ENCODE measurements around the gene SARNP. TPM values are rescaled to one million over a fixed set of nuclear protein-coding genes. Genes with fewer than 3 reads are reported as not detected.
A peak's percentile ranks its signal among the peaks of the same experiment; 100 is the strongest.

SARNP gene
- total RNA-seq, 4 donors from 2014 or later = 50.3 to 90.5 (median 63.3) TPM

DNA sequence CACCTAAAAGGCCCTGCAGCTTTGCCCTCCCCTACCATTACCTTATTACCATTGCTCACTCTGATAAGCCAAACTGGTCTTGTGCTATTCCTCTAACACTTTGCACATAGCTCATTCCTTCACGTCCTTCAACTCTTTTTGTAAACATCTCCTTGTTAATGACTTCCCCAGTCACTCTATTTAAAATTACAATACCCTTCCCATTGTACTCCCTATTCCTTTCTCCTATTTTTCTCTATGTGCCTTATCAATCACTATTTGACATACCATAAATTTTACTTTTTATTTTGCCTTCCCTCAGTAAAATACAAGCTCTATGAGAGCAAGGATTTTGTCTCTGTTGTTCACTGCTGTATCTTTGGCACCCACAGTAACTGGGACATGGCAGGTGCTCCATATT lies 5.4 kb downstream of the SARNP start:
- Histone ChIP-seq H3K4me1 (peaks cover 0 to 65% (median 16%) of the 10 kb centered on the region in 3 donors), H3K9me3 (no peaks in the 10 kb centered on the region), H3K27me3 (no peaks in the 10 kb centered on the region), H3K4me3 (no peak overlapping the region), H3K36me3 (peaks cover 0 to 50% of the 10 kb centered on the region in 2 donors), H3K27ac (no peak overlapping the region)
- ATAC-seq = no peak
- WGBS, 2 donors (ENCODE audit: low coverage in 1 of 2) = 11 to 23% methylated on average over 1 of the region's 1 CpG
- TF ChIP-seq, protein P1, sequence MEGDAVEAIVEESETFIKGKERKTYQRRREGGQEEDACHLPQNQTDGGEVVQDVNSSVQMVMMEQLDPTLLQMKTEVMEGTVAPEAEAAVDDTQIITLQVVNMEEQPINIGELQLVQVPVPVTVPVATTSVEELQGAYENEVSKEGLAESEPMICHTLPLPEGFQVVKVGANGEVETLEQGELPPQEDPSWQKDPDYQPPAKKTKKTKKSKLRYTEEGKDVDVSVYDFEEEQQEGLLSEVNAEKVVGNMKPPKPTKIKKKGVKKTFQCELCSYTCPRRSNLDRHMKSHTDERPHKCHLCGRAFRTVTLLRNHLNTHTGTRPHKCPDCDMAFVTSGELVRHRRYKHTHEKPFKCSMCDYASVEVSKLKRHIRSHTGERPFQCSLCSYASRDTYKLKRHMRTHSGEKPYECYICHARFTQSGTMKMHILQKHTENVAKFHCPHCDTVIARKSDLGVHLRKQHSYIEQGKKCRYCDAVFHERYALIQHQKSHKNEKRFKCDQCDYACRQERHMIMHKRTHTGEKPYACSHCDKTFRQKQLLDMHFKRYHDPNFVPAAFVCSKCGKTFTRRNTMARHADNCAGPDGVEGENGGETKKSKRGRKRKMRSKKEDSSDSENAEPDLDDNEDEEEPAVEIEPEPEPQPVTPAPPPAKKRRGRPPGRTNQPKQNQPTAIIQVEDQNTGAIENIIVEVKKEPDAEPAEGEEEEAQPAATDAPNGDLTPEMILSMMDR (IDR thresholded peaks at IDR 0.05) = no peak
- TF ChIP-seq POLR2A (IDR thresholded peaks at IDR 0.05) = no peak
- no peak for TF ChIP-seq POLR2AphosphoS5 (IDR thresholded peaks at IDR 0.05)
- no peak for TF ChIP-seq EP300 (IDR thresholded peaks at IDR 0.05)

DNA sequence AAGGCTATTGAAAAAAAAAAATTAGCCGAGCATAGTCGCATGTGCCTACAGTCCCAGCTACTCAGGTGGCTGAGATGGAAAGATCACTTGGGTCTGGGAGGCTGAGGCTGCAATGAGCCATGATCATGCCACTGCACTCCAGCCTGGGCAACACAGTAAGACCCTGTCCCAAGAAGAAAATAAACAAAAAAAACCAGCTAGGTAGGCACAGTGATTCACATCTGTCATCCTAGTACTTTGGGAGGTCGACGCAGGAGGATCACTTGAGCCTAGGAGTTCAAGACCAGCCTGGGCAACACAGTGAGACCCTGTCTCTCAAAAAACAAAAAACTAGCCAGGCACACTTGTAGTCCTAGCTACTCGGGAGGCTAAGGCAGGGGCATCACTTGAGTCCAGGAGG lies 8.2 kb downstream of the SARNP start:
- WGBS, 2 donors (ENCODE audit: low coverage in 1 of 2) = 79 to 81% methylated on average over 2 of the region's 5 CpGs
- Histone ChIP-seq H3K27ac (no peak overlapping the region), H3K9me3 (no peaks in the 10 kb centered on the region), H3K4me3 (no peak overlapping the region), H3K27me3 (no peaks in the 10 kb centered on the region), H3K36me3 (peaks cover 0 to 41% of the 10 kb centered on the region in 2 donors), H3K4me1 (peaks cover 0 to 50% (median 0%) of the 10 kb centered on the region in 3 donors)
- ATAC-seq = no peak
- TF ChIP-seq, protein P1 (IDR thresholded peaks at IDR 0.05) = no peak
- TF ChIP-seq EP300 (IDR thresholded peaks at IDR 0.05) (no peak), POLR2AphosphoS5 (IDR thresholded peaks at IDR 0.05) (no peak), POLR2A (IDR thresholded peaks at IDR 0.05) (no peak)

- TF ChIP-seq POLR2AphosphoS5 (IDR thresholded peaks at IDR 0.05) = no peak
- TF ChIP-seq POLR2A (IDR thresholded peaks at IDR 0.05) = no peak
- TF ChIP-seq EP300 (IDR thresholded peaks at IDR 0.05) = no peak
- TF ChIP-seq, protein P1 (IDR thresholded peaks at IDR 0.05) = no peak
- H3K4me1 ChIP-seq = peaks cover 0 to 33% (median 0%) of the 10 kb centered on the region in 3 donors
- H3K4me3 ChIP-seq = no peak overlapping the region
- 81 to 90% methylated on average over 7 to 8 of the region's 8 CpGs for WGBS, 2 donors (ENCODE audit: low coverage in 1 of 2)
- H3K27me3 ChIP-seq = no peaks in the 10 kb centered on the region
- ATAC-seq = no peak
- H3K27ac ChIP-seq = no peak overlapping the region
- H3K36me3 ChIP-seq = peaks cover 0 to 47% of the 10 kb centered on the region in 2 donors
- no peaks in the 10 kb centered on the region for H3K9me3 ChIP-seq
Measured at GRCh38 chr12:55806982-55807381, 10.5 kb downstream of the SARNP start.

- Histone ChIP-seq H3K36me3 (peaks cover 3 to 90% of the 10 kb centered on the region in 2 donors), H3K27me3 (no peaks in the 10 kb centered on the region), H3K27ac (no peak overlapping the region), H3K9me3 (no peaks in the 10 kb centered on the region), H3K4me3 (no peak overlapping the region), H3K4me1 (peaks cover 0 to 8% (median 0%) of the 10 kb centered on the region in 3 donors)
- WGBS, 2 donors (ENCODE audit: low coverage in 1 of 2) = 72 to 74% methylated on average over 4 of the region's 4 CpGs
- no peak for ATAC-seq
- TF ChIP-seq POLR2A (IDR thresholded peaks at IDR 0.05) (no peak), EP300 (IDR thresholded peaks at IDR 0.05) (no peak), POLR2AphosphoS5 (IDR thresholded peaks at IDR 0.05) (no peak)
- TF ChIP-seq, protein P1 (IDR thresholded peaks at IDR 0.05) = no peak
Measured at GRCh38 chr12:55797550-55797949, 20.0 kb downstream of the SARNP start.

- no peak for ATAC-seq
- Histone ChIP-seq H3K27ac (no peak overlapping the region), H3K4me1 (peaks cover 0 to 8% (median 0%) of the 10 kb centered on the region in 3 donors), H3K4me3 (no peak overlapping the region), H3K27me3 (no peaks in the 10 kb centered on the region), H3K9me3 (no peaks in the 10 kb centered on the region), H3K36me3 (peaks cover 3 to 92% of the 10 kb centered on the region in 2 donors)
- WGBS, 2 donors (ENCODE audit: low coverage in 1 of 2) = 34 to 44% methylated on average over 5 of the region's 5 CpGs
- TF ChIP-seq EP300 (IDR thresholded peaks at IDR 0.05) (no peak), POLR2A (IDR thresholded peaks at IDR 0.05) (no peak)
- TF ChIP-seq, protein P1 (IDR thresholded peaks at IDR 0.05) = peak in 3 of 4 experiments; percentile 36 to 46 (median 39)
Measured at GRCh38 chr12:55797068-55797467, 20.5 kb downstream of the SARNP start.
